GM21390 (cell line): ENCODE data around the gene KRTAP9-1.
"Not testable (repeated sequence)": the region's sequence is repeated elsewhere in the genome, so short reads cannot be mapped to it uniquely, and the experiment has no call there.

Experiments
- ATAC-seq: cut with Tn5 transposase; IDR thresholded peaks from one replicate; pipeline ENCODE4 v1.9.1; 2021; ENCODE audit not compliant: unreplicated experiment

Gene KRTAP9-1

GRCh38 chr17:41178843-41179616 is 10.7 kb upstream of the KRTAP9-1 start:
- ATAC-seq = no peak

- ATAC-seq = no peak
Observed at GRCh38 chr17:41184480-41184961, 5.2 kb upstream of the KRTAP9-1 start, which contains the start of gene KRTAP4-1. TSS of gene KRTAP4-1 (minus strand) at chr17:41184911. CDS start at chr17:41184854, 57 bp downstream.

- ATAC-seq = no peak
Observed at GRCh38 chr17:41185001-41185400, 4.7 kb upstream of the KRTAP9-1 start.

DNA sequence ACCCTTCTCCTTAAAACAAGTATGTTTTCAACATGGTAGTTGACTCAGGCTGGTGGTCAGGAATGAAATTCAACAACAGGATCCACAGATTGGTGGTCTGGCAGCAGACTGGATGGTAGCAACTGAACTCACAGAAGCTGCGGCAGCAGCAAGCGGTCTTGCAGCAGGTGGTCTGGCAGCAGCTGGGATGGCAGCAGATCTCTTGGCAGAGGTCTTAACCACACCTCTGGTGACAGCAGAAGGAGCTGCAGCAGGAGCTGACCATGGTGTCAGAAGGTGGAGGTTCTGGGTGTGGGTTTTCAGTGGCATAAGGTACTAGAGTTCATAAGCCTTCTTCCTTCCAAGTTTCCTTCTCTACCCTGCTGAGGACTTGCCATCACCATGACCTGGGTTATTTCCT is 2.8 kb upstream of the KRTAP9-1 start:
- no peak for ATAC-seq

DNA sequence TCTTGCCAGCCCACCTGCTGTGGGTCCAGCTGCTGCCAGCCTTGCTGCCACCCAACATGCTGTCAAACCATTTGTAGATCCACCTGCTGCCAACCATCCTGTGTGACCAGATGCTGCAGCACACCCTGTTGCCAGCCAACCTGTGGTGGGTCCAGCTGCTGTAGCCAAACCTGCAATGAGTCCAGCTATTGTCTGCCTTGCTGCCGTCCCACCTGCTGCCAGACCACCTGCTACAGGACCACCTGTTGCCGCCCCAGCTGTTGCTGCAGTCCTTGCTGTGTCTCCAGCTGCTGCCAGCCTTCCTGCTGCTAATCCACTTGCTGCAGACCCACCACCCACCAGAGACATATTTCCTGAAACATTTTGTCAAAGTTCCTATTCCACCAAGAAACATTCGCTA is 641 bp downstream of the KRTAP9-1 start:
- no peak for ATAC-seq

DNA sequence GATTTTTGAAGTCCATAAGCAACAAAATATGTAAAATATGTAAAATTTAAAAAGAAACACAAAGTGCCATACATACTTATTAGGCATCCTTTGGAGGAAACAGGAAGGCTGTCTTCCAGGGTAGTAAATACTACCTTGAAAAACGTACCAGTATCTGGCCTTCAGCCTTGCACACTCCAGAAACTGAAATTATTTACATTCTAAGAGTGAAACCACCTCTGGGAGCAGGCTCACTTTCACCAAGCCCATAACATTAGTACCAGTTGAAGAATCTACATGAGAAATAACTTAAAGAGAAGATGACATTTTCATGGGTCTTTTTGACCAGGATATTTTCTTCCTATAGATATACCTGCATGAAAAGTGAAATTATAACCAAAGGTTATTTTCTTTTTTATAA is 6.4 kb downstream of the KRTAP9-1 start:
- no peak for ATAC-seq

DNA sequence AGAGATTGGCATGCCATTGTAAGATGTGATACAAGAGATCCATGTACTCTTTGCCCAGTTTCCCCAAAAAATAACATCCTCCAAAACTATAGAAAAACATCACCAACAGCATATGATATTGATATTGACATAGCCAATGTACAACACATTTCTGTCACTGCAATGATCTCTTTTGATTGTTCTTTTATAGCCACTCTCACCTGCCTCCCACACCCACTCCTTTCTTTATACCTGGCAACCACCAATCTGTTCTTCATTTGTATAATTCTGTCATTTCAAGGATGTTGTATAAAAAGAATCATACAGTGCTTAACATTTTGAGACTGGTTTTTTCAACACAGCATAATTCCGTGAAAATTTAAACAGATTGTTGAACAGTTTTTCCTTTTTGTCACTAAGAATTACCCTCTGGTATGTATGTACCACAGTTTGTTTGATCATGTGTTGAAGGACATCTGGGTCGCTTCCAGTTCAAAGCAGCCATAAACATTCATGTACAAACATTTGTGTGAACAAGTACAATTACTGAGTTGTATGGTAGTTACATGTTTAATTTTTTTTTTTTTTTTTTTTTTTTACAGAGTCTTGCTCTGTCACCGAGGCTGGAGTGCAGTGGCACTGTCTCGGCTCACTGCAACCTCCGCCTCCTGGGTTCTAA is 9.9 kb downstream of the KRTAP9-1 start:
- ATAC-seq = no peak

- no peak for ATAC-seq
Observed at GRCh38 chr17:41211845-41212466, 22.3 kb downstream of the KRTAP9-1 start.

DNA sequence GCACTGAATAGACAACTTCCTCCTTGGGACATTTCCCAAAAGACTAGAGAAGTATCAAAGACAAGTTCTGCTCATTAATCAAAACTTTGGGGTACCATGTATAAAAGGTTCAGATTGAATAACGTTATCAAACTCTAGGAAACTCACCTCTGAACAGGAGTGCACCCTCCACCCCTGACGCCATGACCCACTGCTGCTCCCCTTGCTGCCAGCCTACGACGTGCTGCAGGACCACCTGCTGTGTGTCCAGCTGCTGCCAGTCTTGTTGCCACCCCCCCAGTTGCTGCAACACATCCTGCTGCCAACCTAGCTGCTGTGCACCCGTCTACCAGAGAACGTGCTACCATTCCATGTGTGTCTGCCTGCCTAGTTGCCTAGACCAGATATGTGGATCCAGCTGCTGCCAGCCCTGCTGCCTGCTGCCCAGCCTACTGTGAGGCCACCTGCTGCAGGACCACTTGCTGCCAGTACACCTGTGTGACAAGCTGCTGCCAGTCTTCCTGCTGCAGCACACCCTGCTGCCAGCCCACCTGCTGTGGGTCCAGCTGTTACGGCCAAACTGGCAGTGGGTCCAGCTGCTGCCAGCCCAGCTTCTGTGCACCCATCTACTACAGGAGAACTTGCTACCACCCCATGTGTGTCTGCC is 23.0 kb downstream of the KRTAP9-1 start:
- ATAC-seq = no peak

DNA sequence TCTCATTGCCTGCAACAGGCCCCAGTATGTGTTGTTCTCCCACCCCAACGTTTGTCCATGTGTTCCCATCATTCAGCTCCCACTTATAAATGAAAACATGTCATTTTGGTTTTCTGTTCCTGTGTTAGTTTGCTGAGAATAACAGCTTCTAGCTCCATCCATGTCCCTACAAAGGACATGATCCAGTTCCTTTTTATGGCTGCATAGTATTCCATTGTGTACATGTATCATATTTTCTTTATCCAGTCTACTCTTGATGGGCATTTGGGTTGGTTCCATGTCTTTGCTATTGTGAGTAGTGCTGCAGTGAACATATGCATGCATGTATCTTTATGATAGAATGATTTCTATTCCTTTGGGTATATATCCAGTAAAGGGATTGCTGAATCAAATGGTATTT is 26.0 kb downstream of the KRTAP9-1 start:
- no peak for ATAC-seq

DNA sequence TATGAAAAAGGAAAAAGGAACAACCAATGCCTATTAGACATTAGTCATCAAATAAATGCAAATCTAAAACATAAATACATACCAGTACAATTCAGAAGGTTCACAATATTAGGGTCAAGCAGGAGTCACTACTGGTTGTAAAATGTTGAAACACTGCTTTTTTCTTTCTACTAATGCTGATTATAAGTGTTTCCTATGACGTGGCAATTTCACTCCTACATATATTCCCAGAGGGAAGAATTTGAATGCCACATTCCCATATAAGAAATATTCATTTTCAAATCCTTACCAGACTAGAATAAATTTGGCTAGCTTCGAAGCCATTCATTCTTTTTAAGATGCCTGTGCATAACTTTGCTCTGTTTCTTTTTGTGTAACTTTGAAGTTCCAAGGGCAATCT is 34.1 kb downstream of the KRTAP9-1 start:
- no peak for ATAC-seq

DNA sequence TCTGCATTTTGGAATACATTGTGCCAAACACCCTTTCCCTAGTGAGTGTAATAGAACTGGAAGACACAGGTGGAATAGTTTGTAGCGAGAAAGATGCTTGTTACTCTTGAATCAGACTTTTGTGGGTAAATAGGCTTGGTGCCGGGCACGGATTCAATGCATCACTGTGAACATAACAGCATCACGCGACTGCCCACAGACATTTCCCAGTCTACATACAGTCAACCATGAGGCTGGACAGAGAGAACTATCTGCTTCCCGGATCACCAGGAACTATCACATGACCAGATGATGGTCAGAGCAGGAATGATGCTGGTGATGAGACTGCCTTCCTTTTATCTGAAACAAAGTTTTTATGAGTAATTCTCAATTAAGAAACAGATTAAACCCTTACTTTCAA is 36.4 kb downstream of the KRTAP9-1 start:
- ATAC-seq = no peak

DNA sequence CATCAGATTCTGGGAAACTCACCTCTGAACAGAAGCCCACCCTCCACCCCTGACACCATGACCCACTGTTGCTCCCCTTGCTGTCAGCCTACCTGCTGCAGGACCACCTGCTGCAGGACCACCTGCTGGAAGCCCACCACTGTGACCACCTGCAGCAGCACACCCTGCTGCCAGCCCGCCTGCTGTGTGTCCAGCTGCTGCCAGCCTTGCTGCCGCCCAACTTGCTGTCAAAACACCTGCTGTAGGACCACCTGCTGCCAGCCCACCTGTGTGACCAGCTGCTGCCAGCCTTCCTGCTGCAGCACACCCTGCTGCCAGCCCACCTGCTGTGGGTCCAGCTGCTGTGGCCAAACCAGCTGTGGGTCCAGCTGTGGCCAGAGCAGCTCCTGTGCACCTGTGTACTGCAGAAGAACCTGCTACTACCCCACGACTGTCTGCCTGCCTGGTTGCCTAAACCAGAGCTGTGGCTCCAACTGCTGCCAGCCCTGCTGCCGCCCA is 37.0 kb downstream of the KRTAP9-1 start, which contains the start of gene KRTAP9-2:
KRTAP9-2 (plus strand) TSS at position 51 of the 498 bp plus-strand sequence; CDS start at position 58, 7 bp downstream.
- ATAC-seq = not testable (repeated sequence)

DNA sequence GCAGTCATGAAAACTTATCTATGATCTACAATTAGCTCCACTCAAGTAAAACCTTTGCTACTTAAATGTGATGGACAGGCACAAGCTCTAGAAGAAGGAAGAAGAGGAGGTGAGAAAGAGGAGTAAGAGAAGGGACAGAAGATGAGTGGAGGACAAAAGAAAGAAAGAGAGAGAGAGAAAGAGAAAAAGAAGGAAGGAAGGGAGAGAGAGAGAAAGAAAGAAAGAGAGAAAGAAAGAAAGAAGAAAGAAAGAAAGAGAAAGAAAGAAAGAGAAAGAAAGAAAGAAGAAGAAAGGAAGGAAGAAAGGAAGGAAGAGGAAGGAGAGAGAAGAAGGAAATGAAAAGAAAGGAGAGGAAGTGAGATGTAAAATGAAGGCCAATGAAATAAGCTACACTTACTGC is 40.4 kb downstream of the KRTAP9-1 start:
- ATAC-seq = no peak

- ATAC-seq = no peak
Observed at GRCh38 chr17:41231731-41232130, 42.0 kb downstream of the KRTAP9-1 start.

- ATAC-seq = not testable (repeated sequence)
Observed at GRCh38 chr17:41232399-41233105, 42.9 kb downstream of the KRTAP9-1 start, which contains the start of gene KRTAP9-3. TSS of gene KRTAP9-3 (plus strand) at chr17:41232449. CDS start at chr17:41232502, 53 bp downstream.

DNA sequence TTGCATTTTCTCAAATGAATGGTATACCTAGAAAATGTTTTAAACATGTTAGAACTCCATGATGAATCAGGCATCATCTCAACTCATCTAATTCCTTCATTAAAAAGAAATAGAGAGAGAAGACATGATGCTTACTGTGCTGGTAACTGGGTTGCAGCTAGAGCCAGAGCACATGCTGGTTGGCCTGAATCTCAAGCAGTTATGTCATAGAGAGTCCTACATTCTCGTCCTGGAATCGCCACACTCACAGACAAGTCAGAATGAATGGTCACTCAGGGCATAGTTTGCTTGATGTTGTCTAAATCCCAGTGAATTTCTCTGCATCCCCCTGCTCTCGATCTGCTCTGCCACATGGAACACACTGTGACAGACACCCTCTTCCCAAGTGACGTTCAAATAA is 47.4 kb downstream of the KRTAP9-1 start:
- not testable (repeated sequence) for ATAC-seq

- not testable (repeated sequence) for ATAC-seq
Observed at GRCh38 chr17:41237949-41238437, 48.3 kb downstream of the KRTAP9-1 start, which contains the start of gene KRTAP9-8. TSS of gene KRTAP9-8 (plus strand) at chr17:41237999. CDS start at chr17:41238052, 53 bp downstream.
